HG02759 (cell line): ENCODE data around the gene NAA16.
"Not testable (repeated sequence)": the region's sequence is repeated elsewhere in the genome, so short reads cannot be mapped to it uniquely, and the experiment has no call there.

Experiments used
- ATAC-seq: cut with Tn5 transposase; IDR thresholded peaks from one replicate; pipeline ENCODE4 v1.9.1; 2021; ENCODE audit warnings: mild to moderate bottlenecking, moderate library complexity; ENCODE audit not compliant: unreplicated experiment

Gene NAA16

DNA sequence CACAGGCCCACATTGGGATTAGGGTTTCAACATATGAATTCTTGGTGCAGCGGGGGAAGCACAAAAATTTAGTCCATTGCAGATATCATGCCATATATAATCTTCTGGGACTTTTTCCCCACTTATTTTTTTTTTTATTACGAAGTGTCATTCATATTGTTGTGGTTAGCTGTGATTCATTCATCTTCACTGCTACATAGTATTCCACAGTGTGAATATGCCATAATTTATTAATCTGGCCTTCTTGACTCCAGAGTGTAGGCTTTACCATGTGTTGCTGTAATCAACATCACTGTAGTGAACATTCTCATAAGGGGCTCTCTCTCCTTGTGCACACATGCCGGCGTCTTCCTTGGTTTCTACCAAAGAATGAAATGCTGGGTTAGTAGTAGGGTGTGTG lies 92.9 kb downstream of the NAA16 start:
- no peak for ATAC-seq

DNA sequence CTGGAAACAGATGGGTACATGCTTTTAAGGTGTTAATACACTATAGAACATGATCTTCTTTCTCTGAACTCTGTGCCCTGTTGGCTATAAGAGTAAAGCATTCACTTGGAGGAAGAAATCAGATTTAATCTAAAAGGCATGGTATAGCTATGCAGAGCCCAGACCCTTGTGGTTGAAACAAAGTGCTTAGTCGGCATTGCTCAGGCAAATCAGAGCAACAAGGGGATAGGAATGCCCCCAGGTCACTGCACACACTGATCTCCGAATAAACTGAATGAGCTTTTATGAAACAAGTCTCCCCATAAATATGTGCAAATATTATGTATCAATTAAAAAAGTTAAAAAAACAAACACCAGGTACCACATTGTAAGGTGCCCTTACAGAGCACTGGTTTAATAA lies 94.3 kb downstream of the NAA16 start:
- ATAC-seq = no peak

DNA sequence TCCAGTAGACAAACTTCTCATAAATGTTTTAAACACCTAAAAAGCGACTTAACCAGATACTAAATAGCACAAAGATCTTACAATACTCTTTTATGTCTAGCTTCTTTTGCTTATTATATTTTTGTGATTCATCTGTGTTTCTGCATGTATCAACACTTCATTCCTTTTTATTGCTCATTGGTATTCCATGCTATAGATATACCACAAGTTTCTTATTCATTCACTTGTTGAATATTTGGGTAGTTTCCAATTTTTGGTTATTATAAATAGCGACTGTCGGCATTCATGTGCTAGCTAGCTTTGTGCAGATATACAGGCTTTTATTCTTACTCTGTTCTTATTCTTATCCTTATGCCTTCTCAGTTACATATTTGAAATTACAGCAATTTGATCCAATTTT lies 96.3 kb downstream of the NAA16 start:
- no peak for ATAC-seq

DNA sequence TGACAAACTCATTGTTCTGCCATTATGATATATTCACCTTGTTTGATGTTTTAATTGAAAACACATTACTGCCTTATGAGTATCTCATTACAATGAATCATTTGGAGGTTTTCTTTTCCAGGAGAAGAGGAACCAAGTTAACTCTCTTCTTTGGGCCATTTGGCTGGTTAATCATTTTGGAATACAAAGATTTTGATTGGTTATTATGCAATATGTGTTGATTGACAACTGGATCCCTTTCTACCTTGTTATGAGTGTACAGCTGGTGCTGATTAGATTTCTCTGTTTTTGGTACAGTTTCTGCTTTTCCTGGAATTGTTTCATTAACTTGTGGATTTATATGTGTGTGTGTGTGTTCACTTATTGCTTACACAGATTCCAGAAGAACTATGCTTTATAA lies 97.1 kb downstream of the NAA16 start:
- no peak for ATAC-seq

- no peak for ATAC-seq
Observed at GRCh38 chr13:41408746-41409145, 97.7 kb downstream of the NAA16 start.

DNA sequence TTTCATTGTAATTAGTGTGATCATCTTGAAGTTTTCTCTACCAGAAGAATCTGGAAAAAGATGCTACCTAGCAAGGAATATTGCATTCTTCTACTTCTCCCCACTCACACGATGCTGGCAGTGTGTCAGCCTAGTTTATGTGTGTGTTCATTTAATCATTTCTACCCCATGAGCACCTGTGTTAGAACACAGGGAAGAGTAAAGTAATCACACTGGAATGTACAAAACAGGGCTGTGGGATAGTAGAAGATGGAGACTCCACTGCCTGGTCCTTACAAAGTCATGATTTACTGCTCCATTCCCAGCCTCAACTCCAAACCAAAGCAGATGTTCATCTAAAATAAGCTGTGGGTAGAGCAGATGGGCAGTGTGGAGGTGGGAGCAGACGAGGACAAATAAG lies 98.5 kb downstream of the NAA16 start:
- no peak for ATAC-seq

DNA sequence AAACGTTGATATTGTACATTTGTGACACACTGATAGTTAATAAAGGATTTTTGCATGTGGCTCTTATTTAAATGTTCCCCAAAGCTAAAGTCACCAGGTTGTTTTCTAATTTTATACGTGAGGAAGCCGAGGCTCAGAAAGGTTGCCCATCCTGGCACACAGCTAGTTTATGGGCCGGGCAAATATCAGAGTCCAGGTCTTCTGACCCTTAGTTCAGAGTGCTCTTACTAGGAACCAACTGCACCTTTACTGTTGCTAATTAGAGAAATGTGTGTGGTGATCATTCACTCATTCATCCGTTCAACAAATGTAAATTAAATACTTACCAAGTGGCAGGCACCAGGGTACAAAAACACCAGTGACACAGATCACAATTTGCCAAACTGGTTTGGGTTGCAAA lies 100.0 kb downstream of the NAA16 start:
- no peak for ATAC-seq

- ATAC-seq = no peak
Observed at GRCh38 chr13:41411522-41411921, 100.5 kb downstream of the NAA16 start.

GRCh38 chr13:41413872-41414271 lies 102.8 kb downstream of the NAA16 start:
- no peak for ATAC-seq

DNA sequence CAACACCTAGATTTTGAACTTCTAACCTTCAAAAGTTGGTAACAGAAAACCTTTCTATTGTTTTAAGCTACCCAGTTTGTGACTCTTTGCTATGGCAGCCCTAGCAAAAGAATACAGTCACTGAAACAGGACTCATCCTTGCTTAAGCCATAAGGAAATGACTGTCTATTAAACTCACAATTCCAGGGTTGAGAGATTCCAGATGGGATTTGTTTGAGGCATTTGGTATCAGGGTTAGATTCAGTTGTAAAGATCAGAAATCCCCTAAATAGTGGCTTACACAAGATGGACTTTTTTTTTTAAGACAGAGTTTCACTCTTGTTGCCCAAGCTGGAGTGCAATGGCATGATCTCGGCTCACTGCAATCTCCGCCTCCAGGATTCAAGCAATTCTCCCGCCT lies 105.2 kb downstream of the NAA16 start:
- ATAC-seq = no peak

GRCh38 chr13:41418027-41418426 lies 107.0 kb downstream of the NAA16 start:
- no peak for ATAC-seq

- ATAC-seq = no peak
Observed at GRCh38 chr13:41418731-41419130, 107.7 kb downstream of the NAA16 start.

DNA sequence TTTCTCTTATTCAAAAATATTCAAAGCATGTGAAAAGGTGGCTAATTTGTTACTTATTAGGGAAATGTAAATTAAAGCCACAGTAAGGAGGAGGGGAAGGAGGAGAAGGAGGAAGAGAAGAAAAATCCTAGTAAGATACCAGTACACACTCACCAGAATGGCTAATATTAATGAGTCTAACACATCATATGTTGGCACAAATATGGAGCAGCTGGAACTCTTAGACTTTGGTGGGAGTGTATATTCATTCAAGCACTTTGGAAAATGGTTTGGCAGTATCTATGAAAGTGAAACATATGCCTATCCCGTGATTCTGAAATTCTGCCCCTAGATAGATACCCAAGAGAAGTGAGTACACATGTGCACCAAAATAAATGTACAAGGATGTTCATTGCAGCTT lies 108.1 kb downstream of the NAA16 start:
- ATAC-seq = no peak

DNA sequence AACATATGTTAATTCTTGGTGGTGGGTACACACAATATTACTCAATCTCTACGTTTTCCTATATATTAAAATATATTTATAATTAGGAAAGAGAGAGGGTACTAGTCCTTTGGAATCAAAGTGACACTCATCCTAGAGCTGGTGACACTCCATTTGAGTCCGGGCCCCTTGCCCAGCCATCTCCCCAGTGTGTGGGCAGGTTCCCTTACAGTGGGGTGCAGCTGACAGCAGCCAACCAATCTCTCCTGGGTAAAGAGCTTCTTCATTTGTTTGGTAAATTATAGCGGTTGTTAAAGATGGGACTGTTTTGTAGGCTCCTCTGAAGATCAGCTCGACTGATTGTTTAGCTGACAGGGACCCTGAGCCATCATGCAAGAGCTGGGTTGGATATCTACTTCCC lies 109.1 kb downstream of the NAA16 start:
- no peak for ATAC-seq

DNA sequence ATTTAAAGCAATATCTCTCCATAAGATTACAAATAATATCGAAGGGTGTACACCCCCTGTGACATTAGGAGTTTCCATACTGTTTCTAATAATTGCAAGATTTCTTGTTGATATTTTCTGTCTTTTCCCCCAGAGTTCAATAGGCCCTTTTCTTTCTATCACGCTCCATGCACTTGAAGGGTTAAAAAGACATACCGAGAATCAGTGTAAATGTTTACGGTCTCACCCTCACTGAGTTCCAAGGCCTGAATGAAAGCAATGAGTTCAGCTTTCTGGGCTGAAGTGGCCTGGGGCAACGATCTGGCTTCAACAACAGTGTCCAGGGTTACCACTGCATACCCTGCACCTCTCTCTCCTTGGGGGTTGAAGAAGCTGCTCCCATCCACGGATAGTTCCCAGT lies 110.3 kb downstream of the NAA16 start:
- not testable (repeated sequence) for ATAC-seq

GRCh38 chr13:41421983-41422382 lies 110.9 kb downstream of the NAA16 start:
- not testable (repeated sequence) for ATAC-seq

GRCh38 chr13:41423259-41423658 lies 112.2 kb downstream of the NAA16 start:
- not testable (repeated sequence) for ATAC-seq

DNA sequence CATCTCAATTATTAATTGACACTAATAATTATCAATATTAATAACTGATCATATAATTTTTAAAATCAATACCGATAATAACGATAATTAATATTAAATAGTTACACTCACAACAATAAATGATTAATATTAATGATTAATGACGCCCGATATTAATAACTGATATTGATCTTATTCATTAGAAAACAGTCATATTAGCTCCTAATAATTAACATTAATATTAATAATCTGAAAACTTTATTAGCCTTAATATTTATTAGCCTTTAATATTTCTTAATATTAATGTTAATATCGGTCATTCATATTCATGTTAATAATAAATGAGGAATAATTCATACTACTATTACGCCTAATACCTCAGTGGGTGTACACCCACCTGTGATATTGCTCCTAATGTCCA lies 113.6 kb downstream of the NAA16 start:
- ATAC-seq = not testable (repeated sequence)

DNA sequence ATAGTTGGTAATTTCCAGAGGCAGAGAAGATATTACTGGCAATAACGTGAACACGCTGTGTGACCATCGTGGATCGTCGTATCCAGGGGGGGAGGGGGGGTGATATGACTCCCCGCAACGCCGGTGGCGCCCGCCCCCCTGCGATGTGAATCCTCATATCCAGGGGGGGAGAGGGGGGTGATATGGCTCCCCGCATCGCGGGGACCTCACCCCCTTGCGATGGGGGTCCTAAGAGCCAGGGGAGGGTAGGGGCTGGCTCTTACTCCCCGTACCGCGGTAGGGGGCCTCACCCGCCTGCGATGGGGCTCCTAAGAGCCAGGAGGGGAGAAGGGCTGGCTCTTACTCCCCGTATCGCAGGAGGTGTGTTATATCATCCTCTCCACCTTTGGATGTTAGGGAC lies 115.0 kb downstream of the NAA16 start:
- ATAC-seq = no peak
